ENCODE data around the gene TAF9.

TAF9 gene

DNA sequence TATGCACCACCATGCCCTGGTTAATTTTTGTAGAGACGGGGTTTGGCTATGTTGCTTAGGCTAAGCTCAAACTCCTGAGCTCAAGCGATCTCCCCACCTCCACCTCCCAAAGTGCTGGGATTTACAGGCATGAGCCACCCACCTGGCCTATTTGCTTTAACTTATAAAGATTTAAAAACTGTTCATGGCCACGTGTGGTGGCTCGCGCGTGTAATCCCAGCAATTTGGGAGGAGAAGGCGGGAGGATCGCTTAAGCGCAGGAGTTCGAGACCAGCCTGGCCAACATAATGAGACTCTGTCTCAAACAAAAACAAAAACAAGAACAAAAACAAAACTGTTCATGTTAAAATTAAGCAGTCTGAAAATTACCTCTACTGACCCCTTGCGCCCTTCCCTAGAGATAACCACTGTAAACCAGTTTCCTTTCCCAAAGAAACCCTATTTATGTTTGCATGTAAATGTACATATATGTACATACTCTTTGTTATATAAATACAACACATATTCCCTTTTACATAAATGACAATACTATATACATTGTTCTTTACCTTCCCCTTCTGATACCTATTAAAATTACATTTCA lies 1.5 kb downstream of the TAF9 start:
- Histone ChIP-seq H3K27ac (ENCODE audit: insufficient read depth in 1 of 2, low read depth in 1 of 2, low read length in 2 of 2, poor library complexity in 1 of 2, severe bottlenecking in 2 of 2) (peak overlapping the region; percentile 98 to 100), H3K4me3 (ENCODE audit: control insufficient read depth in 1 of 7, extremely low read depth in 1 of 7, insufficient read depth in 4 of 7, low read depth in 2 of 7, low read length in 6 of 7) (peak overlapping the region in 6 of 7 experiments; percentile 86 to 100 (median 98)), H3K36me3 (ENCODE audit: control insufficient read depth in 4 of 4, insufficient read depth in 4 of 4, low read length in 3 of 4) (peaks cover 10 to 23% (median 21%) of the 10 kb centered on the region in 4 experiments), H3K9me3 (ENCODE audit: control extremely low read depth in 1 of 5, control insufficient read depth in 4 of 5, insufficient read depth in 2 of 5, low read depth in 1 of 5, low read length in 4 of 5) (no peaks in the 10 kb centered on the region), H3K27me3 (replicated peaks in 2 of 5; ENCODE audit: control insufficient read depth in 4 of 5, insufficient read depth in 5 of 5, low read length in 4 of 5) (no peaks in the 10 kb centered on the region), H3K4me1 (ENCODE audit: control extremely low read depth in 1 of 4, control insufficient read depth in 4 of 4, insufficient read depth in 4 of 4, low read length in 3 of 4) (peaks cover 16 to 26% (median 19%) of the 10 kb centered on the region in 4 experiments)
- no peak for DNase-seq
- POLR2A ChIA-PET: no interaction called here
- CTCF ChIA-PET: interaction anchor here (1.5 to 2.2 kb wide), 2 partner anchors 13 to 33 kb away, joined by 3 to 7 read pairs; no protein-coding TSS in a partner anchor
- 96% methylated on average over 5 of the region's 11 CpGs for WGBS (ENCODE audit: insufficient coverage)

DNA sequence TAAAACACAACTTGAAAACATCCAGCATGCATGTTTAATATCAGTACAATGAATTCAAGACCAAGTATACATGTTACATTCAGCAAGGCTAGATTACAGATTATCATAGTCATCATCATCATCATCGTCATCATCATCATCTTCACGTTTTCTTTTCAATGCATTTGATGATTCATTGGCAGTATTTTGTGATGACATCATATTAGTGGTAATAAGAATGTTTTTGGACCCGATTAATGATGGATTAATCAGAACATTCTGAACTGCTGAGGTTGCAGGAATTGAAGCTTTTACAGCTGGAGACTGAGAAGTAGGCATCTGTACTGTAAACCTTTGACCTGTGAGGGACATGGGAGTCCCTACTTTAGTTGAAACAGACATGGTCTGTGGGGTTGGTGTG lies 4.5 kb downstream of the TAF9 start:
- WGBS (ENCODE audit: insufficient coverage): 100% methylated on average over 1 of the region's 3 CpGs
- POLR2A ChIA-PET: no interaction called here

DNA sequence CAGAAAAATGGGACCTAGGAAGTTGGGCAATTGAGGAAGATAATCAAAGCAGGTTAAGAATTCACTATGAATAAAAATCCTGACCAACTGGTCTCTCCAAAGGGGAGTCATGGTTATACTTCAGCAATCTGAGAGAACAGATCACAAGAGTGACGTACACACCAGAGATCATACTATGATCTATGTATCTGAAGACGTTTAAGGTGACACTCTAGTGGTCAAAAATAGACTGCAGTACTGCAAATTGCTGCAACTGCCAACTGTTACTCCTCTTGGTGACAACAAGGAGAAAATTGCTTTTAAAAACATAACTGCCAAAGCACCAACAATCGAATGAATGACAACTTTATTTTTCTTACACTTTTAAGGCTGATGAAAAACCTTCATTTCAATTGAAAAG lies 4.9 kb downstream of the TAF9 start:
- Histone ChIP-seq H3K27me3 (replicated peaks in 2 of 5; ENCODE audit: control insufficient read depth in 4 of 5, insufficient read depth in 5 of 5, low read length in 4 of 5) (no peaks in the 10 kb centered on the region), H3K27ac (ENCODE audit: insufficient read depth in 1 of 2, low read depth in 1 of 2, low read length in 2 of 2, poor library complexity in 1 of 2, severe bottlenecking in 2 of 2) (no peak overlapping the region), H3K4me3 (ENCODE audit: control insufficient read depth in 1 of 7, extremely low read depth in 1 of 7, insufficient read depth in 4 of 7, low read depth in 2 of 7, low read length in 6 of 7) (no peak overlapping the region), H3K9me3 (ENCODE audit: control extremely low read depth in 1 of 5, control insufficient read depth in 4 of 5, insufficient read depth in 2 of 5, low read depth in 1 of 5, low read length in 4 of 5) (no peaks in the 10 kb centered on the region), H3K4me1 (ENCODE audit: control extremely low read depth in 1 of 4, control insufficient read depth in 4 of 4, insufficient read depth in 4 of 4, low read length in 3 of 4) (peaks cover 7 to 13% (median 10%) of the 10 kb centered on the region in 4 experiments), H3K36me3 (ENCODE audit: control insufficient read depth in 4 of 4, insufficient read depth in 4 of 4, low read length in 3 of 4) (peaks cover 13 to 43% (median 23%) of the 10 kb centered on the region in 4 experiments)
- ChIA-PET POLR2A (no interaction called here), CTCF (no interaction called here)
- peak; percentile 56 to 79 (median 73) for DNase-seq
- 58% methylated on average over 2 of the region's 3 CpGs for WGBS (ENCODE audit: insufficient coverage)

More for the DNA sequence above, 4.5 kb downstream of the TAF9 start:
- Histone ChIP-seq H3K4me3 (ENCODE audit: control insufficient read depth in 1 of 7, extremely low read depth in 1 of 7, insufficient read depth in 4 of 7, low read depth in 2 of 7, low read length in 6 of 7) (no peak overlapping the region), H3K27me3 (replicated peaks in 2 of 5; ENCODE audit: control insufficient read depth in 4 of 5, insufficient read depth in 5 of 5, low read length in 4 of 5) (no peaks in the 10 kb centered on the region), H3K36me3 (ENCODE audit: control insufficient read depth in 4 of 4, insufficient read depth in 4 of 4, low read length in 3 of 4) (peaks cover 13 to 43% (median 23%) of the 10 kb centered on the region in 4 experiments), H3K27ac (ENCODE audit: insufficient read depth in 1 of 2, low read depth in 1 of 2, low read length in 2 of 2, poor library complexity in 1 of 2, severe bottlenecking in 2 of 2) (no peak overlapping the region), H3K4me1 (ENCODE audit: control extremely low read depth in 1 of 4, control insufficient read depth in 4 of 4, insufficient read depth in 4 of 4, low read length in 3 of 4) (peaks cover 7 to 13% (median 10%) of the 10 kb centered on the region in 4 experiments), H3K9me3 (ENCODE audit: control extremely low read depth in 1 of 5, control insufficient read depth in 4 of 5, insufficient read depth in 2 of 5, low read depth in 1 of 5, low read length in 4 of 5) (no peaks in the 10 kb centered on the region)
- no peak for DNase-seq
- CTCF ChIA-PET: no interaction called here

DNA sequence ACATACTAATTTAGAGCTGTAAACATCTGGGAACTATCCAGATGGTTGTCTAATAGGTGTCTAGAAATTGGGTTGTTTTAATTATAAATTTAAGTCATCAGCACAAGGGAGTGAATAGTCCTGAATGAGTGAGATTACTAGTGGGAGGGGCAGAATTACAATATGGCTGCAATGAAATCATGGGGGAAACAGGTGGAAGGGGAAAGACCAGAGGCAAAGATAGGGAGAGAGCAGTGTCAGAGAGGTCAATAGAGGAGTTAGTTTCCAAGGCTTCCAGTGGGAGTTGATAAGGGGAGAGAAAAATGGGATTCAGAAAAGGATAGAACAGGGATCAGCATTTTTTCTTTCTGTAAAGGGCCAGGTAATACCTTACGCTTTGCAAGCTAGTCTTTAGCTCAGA lies 8.9 kb downstream of the TAF9 start:
- 100% methylated on average over 1 of the region's 1 CpG for WGBS (ENCODE audit: insufficient coverage)
- peaks cover 9 to 37% (median 17%) of the 10 kb centered on the region in 4 experiments for H3K36me3 ChIP-seq (ENCODE audit: control insufficient read depth in 4 of 4, insufficient read depth in 4 of 4, low read length in 3 of 4)
- CTCF ChIA-PET: no interaction called here

DNA sequence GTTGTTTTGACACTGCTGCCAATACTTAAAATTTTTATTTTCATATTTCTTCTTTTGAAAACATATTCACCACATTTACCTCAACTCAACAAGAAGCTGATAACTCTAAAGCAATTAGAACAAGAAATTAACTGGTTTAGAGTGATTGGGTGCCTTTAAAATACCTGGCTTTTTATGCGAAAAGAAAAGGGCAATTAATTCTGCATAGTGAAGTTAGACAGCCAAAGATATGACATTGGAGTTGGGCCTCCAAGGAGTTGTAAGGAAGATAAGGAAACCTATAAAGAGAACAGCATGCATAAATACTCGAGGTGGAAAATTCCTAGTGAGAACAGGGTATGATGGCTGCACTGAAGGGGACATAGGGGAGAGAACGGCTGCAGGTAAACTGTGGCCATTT lies 9.6 kb downstream of the TAF9 start:
- Histone ChIP-seq H3K9me3 (ENCODE audit: control extremely low read depth in 1 of 5, control insufficient read depth in 4 of 5, insufficient read depth in 2 of 5, low read depth in 1 of 5, low read length in 4 of 5) (no peaks in the 10 kb centered on the region), H3K4me3 (ENCODE audit: control insufficient read depth in 1 of 7, extremely low read depth in 1 of 7, insufficient read depth in 4 of 7, low read depth in 2 of 7, low read length in 6 of 7) (no peak overlapping the region), H3K27me3 (replicated peaks in 2 of 5; ENCODE audit: control insufficient read depth in 4 of 5, insufficient read depth in 5 of 5, low read length in 4 of 5) (no peaks in the 10 kb centered on the region), H3K4me1 (ENCODE audit: control extremely low read depth in 1 of 4, control insufficient read depth in 4 of 4, insufficient read depth in 4 of 4, low read length in 3 of 4) (no peaks in the 10 kb centered on the region), H3K36me3 (ENCODE audit: control insufficient read depth in 4 of 4, insufficient read depth in 4 of 4, low read length in 3 of 4) (peaks cover 5 to 32% (median 13%) of the 10 kb centered on the region in 4 experiments), H3K27ac (ENCODE audit: insufficient read depth in 1 of 2, low read depth in 1 of 2, low read length in 2 of 2, poor library complexity in 1 of 2, severe bottlenecking in 2 of 2) (no peak overlapping the region)
- DNase-seq: no peak
- WGBS (ENCODE audit: insufficient coverage): 100% methylated on average over 2 of the region's 3 CpGs
- ChIA-PET POLR2A (no interaction called here), CTCF (no interaction called here)

More for the DNA sequence above, 8.9 kb downstream of the TAF9 start:
- Histone ChIP-seq H3K27ac (ENCODE audit: insufficient read depth in 1 of 2, low read depth in 1 of 2, low read length in 2 of 2, poor library complexity in 1 of 2, severe bottlenecking in 2 of 2) (peak overlapping the region in 1 of 2 experiments; percentile 12), H3K9me3 (ENCODE audit: control extremely low read depth in 1 of 5, control insufficient read depth in 4 of 5, insufficient read depth in 2 of 5, low read depth in 1 of 5, low read length in 4 of 5) (no peaks in the 10 kb centered on the region), H3K27me3 (replicated peaks in 2 of 5; ENCODE audit: control insufficient read depth in 4 of 5, insufficient read depth in 5 of 5, low read length in 4 of 5) (no peaks in the 10 kb centered on the region), H3K4me3 (ENCODE audit: control insufficient read depth in 1 of 7, extremely low read depth in 1 of 7, insufficient read depth in 4 of 7, low read depth in 2 of 7, low read length in 6 of 7) (no peak overlapping the region), H3K4me1 (ENCODE audit: control extremely low read depth in 1 of 4, control insufficient read depth in 4 of 4, insufficient read depth in 4 of 4, low read length in 3 of 4) (no peaks in the 10 kb centered on the region)
- DNase-seq: no peak
- POLR2A ChIA-PET: no interaction called here

DNA sequence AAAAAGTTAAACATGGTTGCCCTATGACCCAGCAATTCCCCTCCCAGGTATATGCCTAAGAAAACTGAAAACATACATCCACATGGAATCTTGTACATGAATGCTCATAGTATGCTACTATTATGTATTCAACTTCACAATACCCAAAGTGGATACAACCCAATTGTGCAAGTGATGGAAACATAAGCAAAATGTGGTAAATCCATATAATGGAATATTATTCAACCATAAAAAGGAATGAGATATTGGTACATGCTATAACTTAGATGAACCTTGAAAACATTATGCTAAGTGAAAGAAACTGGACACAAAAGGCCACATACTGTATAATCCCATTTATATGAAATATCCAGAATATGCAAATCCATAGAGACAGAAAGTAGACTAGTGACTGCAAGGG lies 18.7 kb downstream of the TAF9 start:
- DNase-seq: no peak
- H3K36me3 ChIP-seq (ENCODE audit: control insufficient read depth in 4 of 4, insufficient read depth in 4 of 4, low read length in 3 of 4): peaks cover 8 to 44% (median 19%) of the 10 kb centered on the region in 4 experiments
- no peak overlapping the region for H3K4me3 ChIP-seq (ENCODE audit: control insufficient read depth in 1 of 7, extremely low read depth in 1 of 7, insufficient read depth in 4 of 7, low read depth in 2 of 7, low read length in 6 of 7)
- H3K4me1 ChIP-seq (ENCODE audit: control extremely low read depth in 1 of 4, control insufficient read depth in 4 of 4, insufficient read depth in 4 of 4, low read length in 3 of 4): no peaks in the 10 kb centered on the region
- H3K9me3 ChIP-seq (ENCODE audit: control extremely low read depth in 1 of 5, control insufficient read depth in 4 of 5, insufficient read depth in 2 of 5, low read depth in 1 of 5, low read length in 4 of 5): no peaks in the 10 kb centered on the region
- CTCF ChIA-PET: no interaction called here
- no peaks in the 10 kb centered on the region for H3K27me3 ChIP-seq (replicated peaks in 2 of 5; ENCODE audit: control insufficient read depth in 4 of 5, insufficient read depth in 5 of 5, low read length in 4 of 5)
- POLR2A ChIA-PET: no interaction called here
- no peak overlapping the region for H3K27ac ChIP-seq (ENCODE audit: insufficient read depth in 1 of 2, low read depth in 1 of 2, low read length in 2 of 2, poor library complexity in 1 of 2, severe bottlenecking in 2 of 2)

DNA sequence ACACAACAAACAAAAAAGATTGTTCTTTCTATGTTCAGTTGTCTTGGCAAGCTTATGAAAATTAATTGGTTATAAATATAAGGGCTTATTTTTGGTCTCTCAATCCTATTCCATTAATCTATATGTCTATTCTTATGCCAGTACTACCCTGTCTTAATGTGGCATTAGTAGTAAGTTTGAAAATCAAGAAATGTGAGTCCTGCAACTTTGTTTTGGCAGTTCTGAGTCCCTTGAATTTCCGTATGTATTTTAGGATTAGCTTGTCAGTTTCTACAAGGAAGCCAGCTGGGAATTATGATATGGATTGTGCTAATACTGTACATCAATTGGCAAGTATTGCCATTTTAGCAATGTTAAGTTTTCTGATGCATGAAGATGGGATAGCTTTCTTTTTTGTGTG lies 26.2 kb downstream of the TAF9 start:
- no peak overlapping the region for H3K27ac ChIP-seq (ENCODE audit: insufficient read depth in 1 of 2, low read depth in 1 of 2, low read length in 2 of 2, poor library complexity in 1 of 2, severe bottlenecking in 2 of 2)
- ChIA-PET POLR2A (no interaction called here), CTCF (interaction anchor here (1.6 kb wide), 1 partner anchor 9 kb away, joined by 6 read pairs; no protein-coding TSS in a partner anchor)
- H3K27me3 ChIP-seq (replicated peaks in 2 of 5; ENCODE audit: control insufficient read depth in 4 of 5, insufficient read depth in 5 of 5, low read length in 4 of 5): no peaks in the 10 kb centered on the region
- WGBS (ENCODE audit: insufficient coverage): 100% methylated on average over 1 of the region's 1 CpG
- H3K4me3 ChIP-seq (ENCODE audit: control insufficient read depth in 1 of 7, extremely low read depth in 1 of 7, insufficient read depth in 4 of 7, low read depth in 2 of 7, low read length in 6 of 7): no peak overlapping the region
- H3K4me1 ChIP-seq (ENCODE audit: control extremely low read depth in 1 of 4, control insufficient read depth in 4 of 4, insufficient read depth in 4 of 4, low read length in 3 of 4): no peaks in the 10 kb centered on the region
- H3K36me3 ChIP-seq (ENCODE audit: control insufficient read depth in 4 of 4, insufficient read depth in 4 of 4, low read length in 3 of 4): no peaks in the 10 kb centered on the region
- DNase-seq: no peak
- H3K9me3 ChIP-seq (ENCODE audit: control extremely low read depth in 1 of 5, control insufficient read depth in 4 of 5, insufficient read depth in 2 of 5, low read depth in 1 of 5, low read length in 4 of 5): no peaks in the 10 kb centered on the region

Data from common myeloid progenitor, CD34-positive (primary cell).